Neutrophil (primary cell): ENCODE results near the gene STEAP3.

Experiments
- H3K27ac ChIP-seq: fragments of 200-600 bp; sonication (generic); 2 replicates; pipeline ENCODE4 v1.5.1; 2016; ENCODE audit warnings: mild to moderate bottlenecking, moderate library complexity
- H3K27me3 ChIP-seq: fragments of 200-600 bp; sonication (generic); 2 replicates; pipeline ENCODE4 v1.6.0; 2016; ENCODE audit warnings: mild to moderate bottlenecking
- H3K36me3 ChIP-seq: fragments of 200-600 bp; sonication (generic); 2 replicates; pipeline ENCODE4 v1.5.1; 2017
- H3K4me1 ChIP-seq, 2 experiments: fragments of 200-600 bp in 1 of 2; sonication (generic) in 1 of 2; 1 replicate in 1 of 2; 2 replicates in 1 of 2; pipeline versions ENCODE4 v1.5.1 to v1.6.1; 2013 to 2016; ENCODE audit warnings: low read depth in 1 of 2, low read length in 1 of 2, mild to moderate bottlenecking in 1 of 2, moderate library complexity in 1 of 2; ENCODE audit not compliant: control insufficient read depth in 1 of 2, insufficient read depth in 1 of 2
- H3K4me3 ChIP-seq, 2 experiments: fragments of 200-600 bp in 1 of 2; sonication (generic) in 1 of 2; 1 replicate in 1 of 2; 2 replicates in 1 of 2; pipeline ENCODE4 v1.5.1; 2013 to 2016; ENCODE audit warnings: low read depth in 1 of 2, low read length in 1 of 2, mild to moderate bottlenecking in 1 of 2, moderate library complexity in 1 of 2
- H3K9me3 ChIP-seq: fragments of 200-600 bp; sonication (generic); 2 replicates; pipeline ENCODE4 v1.5.1; 2016
- TF ChIP-seq, protein P1 (sequence below): fragments of 200-600 bp; sonication (generic); IDR thresholded peaks from 2 replicates; pipeline ENCODE4 v1.5.1; 2016; ENCODE audit warnings: antibody characterized with exemption

Gene STEAP3

DNA sequence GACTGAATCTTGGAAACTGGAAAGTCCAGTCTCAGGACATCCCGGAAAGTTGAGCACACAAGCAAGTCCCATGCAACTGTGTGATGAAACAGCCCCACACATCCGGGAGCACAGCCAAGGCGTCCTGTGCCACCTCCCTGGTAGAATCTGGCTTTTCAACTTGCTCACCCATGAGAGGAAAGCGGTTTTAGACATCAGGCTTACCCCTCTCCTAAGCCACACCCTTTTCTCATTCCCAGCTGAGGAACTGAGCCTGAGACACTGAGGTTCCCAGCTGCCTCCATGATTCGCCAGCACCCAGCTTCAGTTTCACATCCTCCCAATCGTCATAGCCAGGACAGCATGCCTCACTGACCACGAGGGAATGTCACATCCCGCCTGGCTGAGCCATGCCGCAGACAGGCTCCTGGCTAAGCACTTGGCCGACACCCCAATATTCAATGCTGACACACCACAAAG, 60.3 kb downstream of the STEAP3 start:
- Histone ChIP-seq H3K27ac (peak overlapping the region; percentile 7), H3K4me1 (peaks cover 28 to 39% of the 10 kb centered on the region in 2 experiments), H3K27me3 (no peaks in the 10 kb centered on the region), H3K4me3 (no peak overlapping the region), H3K36me3 (no peaks in the 10 kb centered on the region), H3K9me3 (no peaks in the 10 kb centered on the region)
- TF ChIP-seq, protein P1, sequence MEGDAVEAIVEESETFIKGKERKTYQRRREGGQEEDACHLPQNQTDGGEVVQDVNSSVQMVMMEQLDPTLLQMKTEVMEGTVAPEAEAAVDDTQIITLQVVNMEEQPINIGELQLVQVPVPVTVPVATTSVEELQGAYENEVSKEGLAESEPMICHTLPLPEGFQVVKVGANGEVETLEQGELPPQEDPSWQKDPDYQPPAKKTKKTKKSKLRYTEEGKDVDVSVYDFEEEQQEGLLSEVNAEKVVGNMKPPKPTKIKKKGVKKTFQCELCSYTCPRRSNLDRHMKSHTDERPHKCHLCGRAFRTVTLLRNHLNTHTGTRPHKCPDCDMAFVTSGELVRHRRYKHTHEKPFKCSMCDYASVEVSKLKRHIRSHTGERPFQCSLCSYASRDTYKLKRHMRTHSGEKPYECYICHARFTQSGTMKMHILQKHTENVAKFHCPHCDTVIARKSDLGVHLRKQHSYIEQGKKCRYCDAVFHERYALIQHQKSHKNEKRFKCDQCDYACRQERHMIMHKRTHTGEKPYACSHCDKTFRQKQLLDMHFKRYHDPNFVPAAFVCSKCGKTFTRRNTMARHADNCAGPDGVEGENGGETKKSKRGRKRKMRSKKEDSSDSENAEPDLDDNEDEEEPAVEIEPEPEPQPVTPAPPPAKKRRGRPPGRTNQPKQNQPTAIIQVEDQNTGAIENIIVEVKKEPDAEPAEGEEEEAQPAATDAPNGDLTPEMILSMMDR, result no peak

DNA sequence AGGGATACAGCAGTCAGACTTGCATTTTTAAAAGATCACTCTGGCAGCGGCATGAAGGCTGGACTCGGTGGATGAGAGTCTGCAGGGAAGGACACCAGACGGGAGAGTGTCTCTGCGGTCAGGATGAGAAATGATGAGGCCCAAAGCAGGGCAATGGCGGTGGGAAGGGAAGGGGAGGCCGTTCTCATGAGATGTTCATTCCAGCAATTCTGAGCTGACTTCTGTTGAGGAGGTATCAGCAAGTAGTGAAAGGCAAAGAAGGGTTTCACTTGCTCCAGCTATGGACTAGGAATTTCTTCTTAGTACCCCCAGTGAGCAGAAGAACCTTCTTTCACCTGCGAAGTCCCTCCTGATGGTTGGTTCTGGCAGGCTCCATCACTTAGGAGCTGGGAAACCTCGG, 63.0 kb downstream of the STEAP3 start:
- Histone ChIP-seq H3K4me1 (peaks cover 27 to 31% of the 10 kb centered on the region in 2 experiments), H3K9me3 (no peaks in the 10 kb centered on the region), H3K4me3 (no peak overlapping the region), H3K36me3 (no peaks in the 10 kb centered on the region), H3K27me3 (no peaks in the 10 kb centered on the region), H3K27ac (no peak overlapping the region)
- TF ChIP-seq, protein P1, result no peak

DNA sequence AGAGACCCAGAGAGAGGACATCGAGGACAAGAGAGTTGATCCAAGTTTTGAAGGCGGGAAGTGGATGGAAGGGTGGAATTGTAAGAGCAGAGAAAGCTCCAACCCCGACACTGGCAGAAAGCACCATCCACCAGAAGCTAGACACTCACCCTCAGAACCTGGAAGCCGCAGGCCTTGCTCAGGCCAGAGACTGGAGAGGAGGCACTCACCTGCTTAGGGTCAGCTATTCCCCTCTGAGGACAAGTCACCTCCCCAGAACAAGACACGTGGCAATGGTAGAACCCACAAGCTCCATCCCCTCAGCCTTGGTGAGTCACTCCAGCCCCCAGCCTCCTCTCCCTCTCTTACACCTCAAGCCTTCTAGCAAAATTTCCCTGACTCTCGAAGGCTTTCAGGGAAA, 64.9 kb downstream of the STEAP3 start:
- TF ChIP-seq, protein P1, result no peak
- Histone ChIP-seq H3K9me3 (no peaks in the 10 kb centered on the region), H3K27ac (no peak overlapping the region)

DNA sequence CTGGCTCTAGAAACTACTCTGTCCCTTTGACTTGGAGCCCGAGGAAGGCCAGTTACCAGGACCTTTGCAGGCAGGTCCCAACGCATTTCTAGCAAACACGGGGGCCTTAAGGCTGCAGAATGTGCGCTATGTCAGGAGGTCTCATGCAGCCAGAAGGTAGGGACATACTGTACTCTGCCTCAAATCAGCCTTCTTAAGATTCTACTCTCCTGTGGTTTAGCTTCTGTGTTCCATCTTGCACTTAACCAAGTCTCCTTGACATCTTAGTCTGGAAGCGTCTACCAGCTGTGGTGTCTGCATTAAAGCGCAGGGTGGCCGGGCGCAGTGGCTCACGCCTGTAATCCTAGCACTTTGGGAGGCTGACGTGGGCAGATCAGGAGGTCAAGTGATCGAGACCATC, 65.5 kb downstream of the STEAP3 start:
- Histone ChIP-seq H3K36me3 (no peaks in the 10 kb centered on the region), H3K27ac (no peak overlapping the region), H3K27me3 (no peaks in the 10 kb centered on the region), H3K4me1 (peaks cover 5 to 6% of the 10 kb centered on the region in 2 experiments), H3K9me3 (no peaks in the 10 kb centered on the region), H3K4me3 (no peak overlapping the region)
- TF ChIP-seq, protein P1, result no peak

More for the DNA sequence above, 64.9 kb downstream of the STEAP3 start:
- H3K4me1 ChIP-seq, result peaks cover 10 to 11% of the 10 kb centered on the region in 2 experiments
- H3K4me3 ChIP-seq, result no peak overlapping the region
- H3K36me3 ChIP-seq, result no peaks in the 10 kb centered on the region
- no peaks in the 10 kb centered on the region for H3K27me3 ChIP-seq

DNA sequence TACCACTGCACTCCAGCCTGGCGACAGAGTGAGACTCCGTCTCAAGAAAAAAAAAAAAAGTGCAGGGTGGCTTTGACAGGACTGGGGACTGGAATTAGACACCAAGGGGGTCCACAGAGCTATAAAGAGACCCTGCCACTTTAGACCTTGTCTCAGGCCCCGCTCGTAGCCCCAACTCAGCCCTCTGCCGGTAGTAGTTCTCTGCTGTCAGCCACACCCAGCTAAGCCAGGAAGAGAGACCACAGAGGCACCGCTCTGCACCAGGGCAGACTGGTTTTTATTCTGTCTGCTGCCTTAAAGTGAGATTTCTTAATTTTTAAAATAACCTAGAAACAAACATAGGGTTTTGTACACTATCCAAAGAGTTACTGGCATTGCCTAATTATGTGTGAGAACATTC, 66.0 kb downstream of the STEAP3 start:
- no peaks in the 10 kb centered on the region for H3K36me3 ChIP-seq
- no peaks in the 10 kb centered on the region for H3K27me3 ChIP-seq
- TF ChIP-seq, protein P1, result no peak
- H3K27ac ChIP-seq, result no peak overlapping the region
- peaks cover 0 to under 1% of the 10 kb centered on the region in 2 experiments for H3K4me1 ChIP-seq
- H3K4me3 ChIP-seq, result no peak overlapping the region
- no peaks in the 10 kb centered on the region for H3K9me3 ChIP-seq
